CD14-positive monocyte (primary cell): ENCODE measurements around the gene UBAC1. TPM values are rescaled to one million over a fixed set of nuclear protein-coding genes. Genes with fewer than 3 reads are reported as not detected.

Experiments used
- DNase-seq, 3 donors: peaks; one replicate each; pipeline ENCODE4 v3.0.0-alpha.2; 2011 to 2022
- H2AFZ ChIP-seq: 2 replicates; pipeline ENCODE4 v1.6.0; 2012; ENCODE audit warnings: mild to moderate bottlenecking, low read depth, low read length, inconsistent platforms; ENCODE audit not compliant: insufficient read depth, poor library complexity, severe bottlenecking
- H3K27ac ChIP-seq, 2 donors: 1 replicate in 1 of 2; 2 replicates in 1 of 2; pipeline ENCODE4 v1.5.1; 2012 to 2013; ENCODE audit warnings: low read length in 2 of 2, control low read depth in 1 of 2, inconsistent platforms in 1 of 2, low read depth in 1 of 2, mild to moderate bottlenecking in 1 of 2
- H3K27me3 ChIP-seq, 2 donors: one replicate each; pipeline versions ENCODE4 v1.6.0 to v1.6.1; 2011 to 2013; ENCODE audit warnings: low read length in 2 of 2; ENCODE audit not compliant: control insufficient read depth in 2 of 2, insufficient read depth in 2 of 2
- H3K36me3 ChIP-seq, 2 donors: replicated peaks in 1 of 2; 1 replicate in 1 of 2; 2 replicates in 1 of 2; pipeline versions ENCODE4 v1.5.1 to v1.6.1; 2012 to 2013; ENCODE audit warnings: low read length in 2 of 2, control low read depth in 1 of 2, inconsistent platforms in 1 of 2, mild to moderate bottlenecking in 1 of 2; ENCODE audit not compliant: insufficient read depth in 2 of 2, control insufficient read depth in 1 of 2
- H3K4me1 ChIP-seq, 2 donors: 1 replicate in 1 of 2; 2 replicates in 1 of 2; pipeline versions ENCODE4 v1.5.1 to v1.6.1; 2012 to 2013; ENCODE audit warnings: low read length in 2 of 2, control low read depth in 1 of 2, inconsistent platforms in 1 of 2, mild to moderate bottlenecking in 1 of 2, moderate library complexity in 1 of 2; ENCODE audit not compliant: insufficient read depth in 2 of 2, control insufficient read depth in 1 of 2
- H3K4me2 ChIP-seq: replicated peaks from 2 replicates; pipeline ENCODE3; 2012; ENCODE audit warnings: low read length, moderate library complexity, mild to moderate bottlenecking; ENCODE audit not compliant: poor library complexity, severe bottlenecking; ENCODE audit errors: extremely low read depth
- H3K4me3 ChIP-seq, 3 experiments: fragments of 200-600 bp in 1 of 3; sonication (generic) in 1 of 3; replicated peaks in 1 of 3; 1 replicate in 2 of 3; 2 replicates in 1 of 3; pipeline ENCODE4 v1.5.1; 2011 to 2013; ENCODE audit warnings: low read length in 3 of 3, mild to moderate bottlenecking in 3 of 3, control low read depth in 2 of 3, low read depth in 2 of 3, inconsistent platforms in 1 of 3, moderate library complexity in 1 of 3
- H3K79me2 ChIP-seq: 2 replicates; pipeline ENCODE4 v1.6.0; 2012; ENCODE audit warnings: mild to moderate bottlenecking, control low read depth, inconsistent platforms, low read length, moderate library complexity; ENCODE audit not compliant: insufficient read depth
- H3K9ac ChIP-seq: 2 replicates; pipeline ENCODE4 v1.6.0; 2017; ENCODE audit warnings: low read length, mild to moderate bottlenecking; ENCODE audit not compliant: insufficient read depth, poor library complexity, severe bottlenecking
- H3K9me3 ChIP-seq, 2 donors: replicated peaks in 1 of 2; 1 replicate in 1 of 2; 2 replicates in 1 of 2; pipeline versions ENCODE4 v1.5.1 to v1.6.1; 2012 to 2013; ENCODE audit warnings: low read length in 2 of 2, control low read depth in 1 of 2; ENCODE audit not compliant: control insufficient read depth in 1 of 2, insufficient read depth in 1 of 2
- H4K20me1 ChIP-seq: 2 replicates; pipeline ENCODE4 v1.6.0; 2012; ENCODE audit warnings: mild to moderate bottlenecking, low read length, control low read depth, moderate library complexity; ENCODE audit not compliant: insufficient read depth
- H3K27ac Mint-ChIP-seq, 7 donors: one replicate each; pipeline ENCODE4 v1.8.0; 2020; ENCODE audit warnings: mild to moderate bottlenecking in 7 of 7, mixed read lengths in 7 of 7, moderate library complexity in 6 of 7, inconsistent platforms in 2 of 7
- H3K27me3 Mint-ChIP-seq, 3 donors: one replicate each; pipeline ENCODE4 v1.8.0; 2021 to 2022; ENCODE audit warnings: low read depth in 3 of 3, mild to moderate bottlenecking in 3 of 3, mixed read lengths in 3 of 3, moderate library complexity in 3 of 3, inconsistent platforms in 1 of 3
- H3K36me3 Mint-ChIP-seq, 2 donors: one replicate each; pipeline ENCODE4 v1.8.0; 2020; ENCODE audit warnings: mixed read lengths in 2 of 2, inconsistent platforms in 1 of 2, mild to moderate bottlenecking in 1 of 2
- H3K4me1 Mint-ChIP-seq: one replicate; pipeline ENCODE4 v1.8.0; 2020; ENCODE audit warnings: mild to moderate bottlenecking, mixed read lengths
- H3K4me3 Mint-ChIP-seq, 2 donors: one replicate each; pipeline ENCODE4 v1.8.0; 2020; ENCODE audit warnings: mild to moderate bottlenecking in 2 of 2, mixed read lengths in 2 of 2, moderate library complexity in 1 of 2
- H3K9me3 Mint-ChIP-seq, 7 donors: one replicate each; pipeline ENCODE4 v1.8.0; 2020 to 2022; ENCODE audit warnings: mixed read lengths in 7 of 7, mild to moderate bottlenecking in 6 of 7, moderate library complexity in 6 of 7, inconsistent platforms in 2 of 7
- CTCF ChIP-seq: fragments of 200-600 bp; IDR thresholded peaks from one replicate; pipeline ENCODE4 v1.8.0; 2022; ENCODE audit warnings: antibody characterized with exemption, mild to moderate bottlenecking
- WGBS: methylation state at CpG from one replicate; pipeline ENCODE4 v1.1.5; 2013; ENCODE audit warnings: missing lambda C conversion rate; ENCODE audit not compliant: insufficient coverage; 5-methylcytosine and 5-hydroxymethylcytosine counted together
- intact Hi-C, 2 donors: fragments of 100-400 bp; cut with micrococcal nuclease; formaldehyde crosslinking; loops; one replicate each; pipeline versions ENCODE4 v1.15.0 to v1.15.1; 2023
- polyA plus RNA-seq, 3 donors: library from polyadenylated mRNA; depleted of rRNA in 1 of 3; unstranded in 2 of 3; stranded (reverse) in 1 of 3; fragments of 300-500 nt in 2 of 3; fragments of >200 nt in 1 of 3; fragmentation: Illumina TruSeq in 2 of 3; gene quantifications; 1 replicate in 2 of 3; 2 replicates in 1 of 3; pipeline ENCODE4 v1.2.3, GENCODE V29; 2012 to 2021

Gene UBAC1
- polyA plus RNA-seq, 3 donors: 35.8 to 63.1 (median 52.5) TPM

GRCh38 chr9:135959814-135960213, 1.4 kb downstream of the UBAC1 start:
- peaks cover 56% of the 10 kb centered on the region for H3K79me2 ChIP-seq
- Mint-ChIP-seq H3K36me3 (peaks cover 9 to 23% of the 10 kb centered on the region in 2 donors), H3K27ac (peak overlapping the region in 6 of 7 donors; percentile 91 to 96 (median 94)), H3K4me1 (peaks cover 47% of the 10 kb centered on the region), H3K4me3 (peak overlapping the region; percentile 93 to 94), H3K9me3 (no peaks in the 10 kb centered on the region), H3K27me3 (peaks cover 1 to 3% (median 2%) of the 10 kb centered on the region in 3 donors)
- H3K9me3 ChIP-seq: no peaks in the 10 kb centered on the region
- peak overlapping the region; percentile 91 for H3K9ac ChIP-seq
- peak overlapping the region; percentile 97 for H3K4me2 ChIP-seq
- no peaks in the 10 kb centered on the region for H3K27me3 ChIP-seq
- no peak for DNase-seq
- WGBS: 90% methylated on average over 8 of the region's 9 CpGs
- peak overlapping the region in 2 of 3 experiments; percentile 64 to 88 for H3K4me3 ChIP-seq
- H4K20me1 ChIP-seq: peaks cover 55% of the 10 kb centered on the region
- peaks cover 45 to 51% of the 10 kb centered on the region in 2 donors for H3K4me1 ChIP-seq
- peaks cover 3 to 6% of the 10 kb centered on the region in 2 donors for H3K36me3 ChIP-seq
- H2AFZ ChIP-seq: no peak overlapping the region
- peak overlapping the region in 1 of 2 donors; percentile 91 for H3K27ac ChIP-seq
- intact Hi-C loops: loop anchor here (5.0 to 10.0 kb wide), 4 partner anchors 53 to 745 kb away; partner anchors contain the start of gene CAMSAP1 (in 1 of the 2)
- TF ChIP-seq CTCF: no peak

- Histone ChIP-seq H3K9ac (no peak overlapping the region), H4K20me1 (peaks cover 61% of the 10 kb centered on the region), H3K4me1 (peaks cover 45 to 49% of the 10 kb centered on the region in 2 donors), H3K9me3 (no peaks in the 10 kb centered on the region), H3K27ac (peak overlapping the region; percentile 41 to 59), H3K79me2 (peaks cover 56% of the 10 kb centered on the region), H3K27me3 (no peaks in the 10 kb centered on the region), H3K4me3 (peak overlapping the region in 1 of 3 experiments; percentile 38), H2AFZ (no peak overlapping the region), H3K36me3 (peaks cover 14 to 20% of the 10 kb centered on the region in 2 donors), H3K4me2 (peak overlapping the region; percentile 48)
- Mint-ChIP-seq H3K36me3 (peaks cover 17 to 36% of the 10 kb centered on the region in 2 donors), H3K27ac (peak overlapping the region; percentile 40 to 85 (median 77)), H3K4me1 (peaks cover 44% of the 10 kb centered on the region), H3K4me3 (peak overlapping the region; percentile 18 to 57), H3K27me3 (peaks cover 0 to 5% (median 2%) of the 10 kb centered on the region in 3 donors), H3K9me3 (no peaks in the 10 kb centered on the region)
- peak; percentile 62 to 77 (median 68) for DNase-seq
- no peak for TF ChIP-seq CTCF
- intact Hi-C loops: loop anchor here in 1 of 2 donors (10.0 kb wide), 1 partner anchor 746 kb away; no protein-coding TSS in a partner anchor
- WGBS: 0% methylated on average over 4 of the region's 12 CpGs
Observed at GRCh38 chr9:135958485-135958884, 2.7 kb downstream of the UBAC1 start.
